Activated T-cell treated with anti-CD3 and anti-CD28 coated beads, Interleukin-2, amount 50 U/mL, for 4 hours (primary cell): ENCODE measurements around the gene XPO5. TPM values are rescaled to one million over a fixed set of nuclear protein-coding genes. Genes with fewer than 3 reads are reported as not detected.

Experiments used
- ATAC-seq, 2 donors: fragments of 200-7000 bp; cut with Tn5 transposase; one replicate each; pipeline ENCODE4 v1.10.0; 2021
- DNase-seq: peaks from one replicate; pipeline ENCODE4 v3.0.0-alpha.2; 2020
- H3K27me3 Mint-ChIP-seq: one replicate; pipeline ENCODE4 v1.8.0; 2021; ENCODE audit warnings: low read depth, mixed read lengths
- H3K36me3 Mint-ChIP-seq: one replicate; pipeline ENCODE4 v1.8.0; 2022; ENCODE audit warnings: mixed read lengths; ENCODE audit not compliant: insufficient read depth
- H3K4me1 Mint-ChIP-seq: one replicate; pipeline ENCODE4 v1.8.0; 2021; ENCODE audit warnings: low read depth, mixed read lengths
- H3K4me3 Mint-ChIP-seq: one replicate; pipeline ENCODE4 v1.8.0; 2021; ENCODE audit warnings: mild to moderate bottlenecking, moderate library complexity, mixed read lengths
- H3K9me3 Mint-ChIP-seq: one replicate; pipeline ENCODE4 v1.8.0; 2021; ENCODE audit warnings: mixed read lengths
- total RNA-seq, 3 donors: library from RNA; stranded (reverse); gene quantifications; one replicate each; pipeline ENCODE4 v1.2.1, GENCODE V29; 2021

XPO5 gene
- 100 to 1,000 TPM; 116 to 140 (median 120) TPM for total RNA-seq

GRCh38 chr6:43575772-43576551 lies at the start of gene XPO5, which contains the start of gene POLH:
Gene XPO5 (minus strand): TSS chr6:43576038. CDS start chr6:43575864, 174 bp downstream.
Gene POLH (plus strand): TSS chr6:43576185. CDS start chr6:43582320, 6,135 bp downstream.
- ATAC-seq: peak; percentile 96 to 97
- no peaks in the 10 kb centered on the region for H3K27me3 Mint-ChIP-seq
- H3K36me3 Mint-ChIP-seq: peaks cover 19% of the 10 kb centered on the region
- no peaks in the 10 kb centered on the region for H3K9me3 Mint-ChIP-seq
- H3K4me1 Mint-ChIP-seq: peaks cover 37% of the 10 kb centered on the region
- DNase-seq: peak; percentile 88
- H3K4me3 Mint-ChIP-seq: peak within 1 kb of the TSS; percentile 97

- Mint-ChIP-seq H3K4me1 (peaks cover 24% of the 10 kb centered on the region), H3K27me3 (no peaks in the 10 kb centered on the region), H3K9me3 (no peaks in the 10 kb centered on the region), H3K36me3 (peaks cover 24% of the 10 kb centered on the region), H3K4me3 (no peak overlapping the region)
- DNase-seq (no peak), ATAC-seq (no peak)
Measured at GRCh38 chr6:43625393-43625992, 49.7 kb upstream of the XPO5 start.

- Mint-ChIP-seq H3K4me1 (peaks cover 18% of the 10 kb centered on the region), H3K4me3 (no peak overlapping the region), H3K27me3 (no peaks in the 10 kb centered on the region), H3K9me3 (no peaks in the 10 kb centered on the region), H3K36me3 (peaks cover 25% of the 10 kb centered on the region)
- ATAC-seq: no peak
- DNase-seq: no peak
Measured at GRCh38 chr6:43624786-43625288, 49.0 kb upstream of the XPO5 start.

GRCh38 chr6:43623880-43624785 lies 48.3 kb upstream of the XPO5 start:
- H3K4me3 Mint-ChIP-seq: no peak overlapping the region
- no peaks in the 10 kb centered on the region for H3K27me3 Mint-ChIP-seq
- ATAC-seq (no peak), DNase-seq (no peak)
- H3K4me1 Mint-ChIP-seq: peaks cover 18% of the 10 kb centered on the region
- H3K9me3 Mint-ChIP-seq: no peaks in the 10 kb centered on the region
- peaks cover 25% of the 10 kb centered on the region for H3K36me3 Mint-ChIP-seq

- Mint-ChIP-seq H3K4me3 (no peak overlapping the region), H3K36me3 (peaks cover 25% of the 10 kb centered on the region), H3K9me3 (no peaks in the 10 kb centered on the region), H3K27me3 (no peaks in the 10 kb centered on the region), H3K4me1 (peaks cover 10% of the 10 kb centered on the region)
- DNase-seq (no peak), ATAC-seq (no peak)
Measured at GRCh38 chr6:43622541-43622940, 46.7 kb upstream of the XPO5 start.

- H3K36me3 Mint-ChIP-seq: peaks cover 25% of the 10 kb centered on the region
- ATAC-seq: no peak
- no peak overlapping the region for H3K4me3 Mint-ChIP-seq
- H3K9me3 Mint-ChIP-seq: no peaks in the 10 kb centered on the region
- H3K27me3 Mint-ChIP-seq: no peaks in the 10 kb centered on the region
- peaks cover 2% of the 10 kb centered on the region for H3K4me1 Mint-ChIP-seq
- DNase-seq: no peak
Measured at GRCh38 chr6:43621836-43622180, 46.0 kb upstream of the XPO5 start.

GRCh38 chr6:43621078-43621835 lies 45.4 kb upstream of the XPO5 start:
- Mint-ChIP-seq H3K4me3 (no peak overlapping the region), H3K27me3 (no peaks in the 10 kb centered on the region), H3K36me3 (peaks cover 23% of the 10 kb centered on the region), H3K4me1 (no peaks in the 10 kb centered on the region), H3K9me3 (no peaks in the 10 kb centered on the region)
- ATAC-seq (no peak), DNase-seq (no peak)

GRCh38 chr6:43616725-43617472 lies 41.1 kb upstream of the XPO5 start:
- Mint-ChIP-seq H3K4me3 (no peak overlapping the region), H3K9me3 (no peaks in the 10 kb centered on the region), H3K36me3 (peaks cover 15% of the 10 kb centered on the region), H3K4me1 (no peaks in the 10 kb centered on the region), H3K27me3 (no peaks in the 10 kb centered on the region)
- DNase-seq (no peak), ATAC-seq (no peak)

- no peak for DNase-seq
- Mint-ChIP-seq H3K9me3 (no peaks in the 10 kb centered on the region), H3K27me3 (no peaks in the 10 kb centered on the region), H3K36me3 (peaks cover 12% of the 10 kb centered on the region), H3K4me3 (no peak overlapping the region), H3K4me1 (no peaks in the 10 kb centered on the region)
- ATAC-seq: no peak
Measured at GRCh38 chr6:43614396-43614730, 38.5 kb upstream of the XPO5 start.

GRCh38 chr6:43613721-43614395 lies 38.0 kb upstream of the XPO5 start:
- no peak for ATAC-seq
- DNase-seq: no peak
- H3K36me3 Mint-ChIP-seq: peaks cover 12% of the 10 kb centered on the region
- H3K4me1 Mint-ChIP-seq: no peaks in the 10 kb centered on the region
- H3K4me3 Mint-ChIP-seq: no peak overlapping the region
- no peaks in the 10 kb centered on the region for H3K9me3 Mint-ChIP-seq
- H3K27me3 Mint-ChIP-seq: no peaks in the 10 kb centered on the region

- DNase-seq: no peak
- Mint-ChIP-seq H3K27me3 (no peaks in the 10 kb centered on the region), H3K4me3 (no peak overlapping the region), H3K36me3 (peaks cover 17% of the 10 kb centered on the region), H3K4me1 (peaks cover 2% of the 10 kb centered on the region), H3K9me3 (no peaks in the 10 kb centered on the region)
- no peak for ATAC-seq
Measured at GRCh38 chr6:43610431-43610830, 34.6 kb upstream of the XPO5 start.

- ATAC-seq: no peak
- Mint-ChIP-seq H3K27me3 (no peaks in the 10 kb centered on the region), H3K4me1 (peaks cover 2% of the 10 kb centered on the region), H3K36me3 (peaks cover 20% of the 10 kb centered on the region), H3K9me3 (no peaks in the 10 kb centered on the region), H3K4me3 (no peak overlapping the region)
- DNase-seq: no peak
Measured at GRCh38 chr6:43609402-43609801, 33.6 kb upstream of the XPO5 start.

GRCh38 chr6:43608807-43609206 lies 33.0 kb upstream of the XPO5 start:
- ATAC-seq (no peak), DNase-seq (no peak)
- Mint-ChIP-seq H3K4me3 (no peak overlapping the region), H3K27me3 (no peaks in the 10 kb centered on the region), H3K4me1 (peaks cover 2% of the 10 kb centered on the region), H3K36me3 (peaks cover 23% of the 10 kb centered on the region), H3K9me3 (no peaks in the 10 kb centered on the region)
